GM12874 (cell line): ENCODE results near the gene CLEC4A.

Experiments
- TF ChIP-seq, protein P1 (sequence below): IDR thresholded peaks from 2 replicates; pipeline ENCODE4 v1.5.1; 2011; ENCODE audit warnings: low read depth, mild to moderate bottlenecking, control low read depth, low read length, moderate library complexity; ENCODE audit not compliant: insufficient read depth

Gene CLEC4A

DNA sequence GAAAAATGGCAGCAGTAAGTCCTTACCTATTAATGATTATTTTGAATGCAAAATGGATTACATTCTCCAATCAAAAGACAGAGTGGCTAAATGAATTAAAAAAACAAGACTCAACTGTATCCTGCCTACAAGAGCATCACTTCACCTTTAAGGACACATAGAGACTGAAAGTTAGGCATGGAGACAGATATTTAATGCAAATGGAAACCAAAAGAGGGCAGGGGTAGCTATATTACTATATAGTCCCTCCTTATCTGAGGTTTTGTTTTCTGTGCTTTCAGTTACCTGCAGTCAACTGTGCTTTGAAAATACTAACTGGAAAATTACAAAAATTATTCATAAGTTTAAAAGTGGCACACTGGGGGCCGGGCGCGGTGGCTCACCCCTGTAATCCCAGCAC lies 24.2 kb upstream of the CLEC4A start:
- TF ChIP-seq, protein P1, sequence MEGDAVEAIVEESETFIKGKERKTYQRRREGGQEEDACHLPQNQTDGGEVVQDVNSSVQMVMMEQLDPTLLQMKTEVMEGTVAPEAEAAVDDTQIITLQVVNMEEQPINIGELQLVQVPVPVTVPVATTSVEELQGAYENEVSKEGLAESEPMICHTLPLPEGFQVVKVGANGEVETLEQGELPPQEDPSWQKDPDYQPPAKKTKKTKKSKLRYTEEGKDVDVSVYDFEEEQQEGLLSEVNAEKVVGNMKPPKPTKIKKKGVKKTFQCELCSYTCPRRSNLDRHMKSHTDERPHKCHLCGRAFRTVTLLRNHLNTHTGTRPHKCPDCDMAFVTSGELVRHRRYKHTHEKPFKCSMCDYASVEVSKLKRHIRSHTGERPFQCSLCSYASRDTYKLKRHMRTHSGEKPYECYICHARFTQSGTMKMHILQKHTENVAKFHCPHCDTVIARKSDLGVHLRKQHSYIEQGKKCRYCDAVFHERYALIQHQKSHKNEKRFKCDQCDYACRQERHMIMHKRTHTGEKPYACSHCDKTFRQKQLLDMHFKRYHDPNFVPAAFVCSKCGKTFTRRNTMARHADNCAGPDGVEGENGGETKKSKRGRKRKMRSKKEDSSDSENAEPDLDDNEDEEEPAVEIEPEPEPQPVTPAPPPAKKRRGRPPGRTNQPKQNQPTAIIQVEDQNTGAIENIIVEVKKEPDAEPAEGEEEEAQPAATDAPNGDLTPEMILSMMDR = no peak

DNA sequence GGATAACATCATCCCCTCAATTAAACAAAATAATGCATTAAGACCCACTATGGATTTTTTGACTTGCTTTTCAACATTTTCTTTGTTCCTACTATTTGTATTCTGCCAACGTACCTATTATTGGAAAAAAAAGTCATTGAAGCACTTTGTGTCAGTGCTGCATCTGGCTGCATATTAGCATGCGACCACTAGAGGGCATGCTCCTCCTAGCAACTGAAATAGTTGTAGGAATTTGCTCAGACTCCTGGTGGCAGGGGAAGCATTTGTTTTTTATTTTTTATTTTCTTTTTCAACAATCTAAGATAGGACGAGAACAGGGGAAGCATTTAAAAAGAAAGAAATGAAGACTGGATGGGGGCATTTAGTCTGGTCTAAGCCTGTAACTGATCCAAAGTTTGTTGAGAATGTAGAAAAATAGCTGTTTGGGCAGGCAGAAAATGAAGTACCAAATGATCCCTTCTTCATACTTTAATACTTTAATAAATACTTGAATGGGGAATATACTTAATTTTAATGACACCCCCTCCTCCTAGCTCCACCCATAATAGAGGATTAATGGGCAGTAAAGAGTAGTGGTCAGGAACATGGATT lies 14.5 kb upstream of the CLEC4A start:
- TF ChIP-seq, protein P1 = peak; percentile 80

DNA sequence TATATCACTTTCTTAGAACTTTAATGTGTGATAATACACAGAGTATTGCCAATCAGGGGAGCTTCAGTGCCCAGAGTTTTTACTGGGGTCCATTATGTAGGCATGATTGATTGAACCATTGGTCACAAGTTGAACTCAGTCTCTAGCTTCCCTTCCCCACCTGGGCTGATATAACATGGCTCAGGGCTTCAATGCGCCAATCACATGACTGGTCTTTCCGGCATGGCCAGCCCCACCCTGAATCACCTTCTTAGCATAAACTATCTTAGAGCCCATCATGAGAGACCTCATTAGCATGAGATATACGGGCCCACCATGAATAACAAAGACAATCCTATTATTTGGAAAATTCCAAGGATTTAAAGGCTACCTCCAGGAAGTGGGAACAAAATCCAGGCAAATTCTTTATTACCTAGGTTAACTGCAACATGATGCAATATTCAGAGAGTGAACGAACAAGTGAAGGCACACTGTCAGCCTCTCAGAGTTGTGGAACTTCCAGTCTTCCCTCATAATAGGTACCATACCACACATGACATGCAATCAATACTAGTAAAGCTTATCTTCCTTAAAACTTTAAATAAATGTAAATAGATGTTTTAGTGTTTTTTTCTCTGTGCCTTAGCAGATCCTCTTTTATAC lies 3.2 kb upstream of the CLEC4A start:
- TF ChIP-seq, protein P1 = no peak

DNA sequence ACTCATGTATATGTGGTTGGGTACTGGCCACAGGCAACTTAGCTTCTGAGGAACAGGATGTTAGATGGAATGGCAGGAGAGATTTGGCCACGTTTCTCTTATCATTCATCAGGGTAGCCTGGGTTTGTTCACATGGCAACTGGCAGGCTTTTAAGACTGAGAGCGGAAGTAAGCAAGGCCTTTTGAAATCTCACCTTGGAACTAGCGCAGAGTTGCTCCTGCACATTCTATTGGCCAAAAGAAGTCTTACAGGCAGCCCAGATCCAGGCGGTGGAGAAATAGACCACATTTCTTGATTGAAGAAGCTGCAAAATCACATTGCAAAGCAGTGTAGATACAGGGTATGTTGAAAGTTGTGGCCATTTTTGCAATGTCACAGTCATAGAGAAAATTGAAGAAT lies 3.7 kb downstream of the CLEC4A start:
- TF ChIP-seq, protein P1 = no peak

DNA sequence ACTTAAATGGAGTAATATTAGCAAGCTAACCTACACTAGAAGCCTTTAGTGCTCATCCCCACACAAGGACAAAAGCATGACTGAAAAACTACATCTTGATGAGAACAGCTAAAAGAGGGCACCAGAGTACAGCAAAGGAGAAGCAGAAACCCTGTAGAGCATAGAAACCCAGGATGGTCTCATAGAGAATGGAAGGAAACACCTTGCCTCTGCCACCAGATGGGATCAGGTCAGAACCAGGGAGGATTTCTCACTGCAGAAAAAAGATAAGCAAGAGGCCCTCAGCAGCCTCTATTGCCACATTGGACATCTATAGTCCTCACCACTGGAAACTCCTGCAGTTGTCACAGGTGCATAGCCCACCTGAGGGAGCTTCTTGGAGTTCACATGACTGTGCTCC lies 19.8 kb downstream of the CLEC4A start:
- TF ChIP-seq, protein P1 = no peak

DNA sequence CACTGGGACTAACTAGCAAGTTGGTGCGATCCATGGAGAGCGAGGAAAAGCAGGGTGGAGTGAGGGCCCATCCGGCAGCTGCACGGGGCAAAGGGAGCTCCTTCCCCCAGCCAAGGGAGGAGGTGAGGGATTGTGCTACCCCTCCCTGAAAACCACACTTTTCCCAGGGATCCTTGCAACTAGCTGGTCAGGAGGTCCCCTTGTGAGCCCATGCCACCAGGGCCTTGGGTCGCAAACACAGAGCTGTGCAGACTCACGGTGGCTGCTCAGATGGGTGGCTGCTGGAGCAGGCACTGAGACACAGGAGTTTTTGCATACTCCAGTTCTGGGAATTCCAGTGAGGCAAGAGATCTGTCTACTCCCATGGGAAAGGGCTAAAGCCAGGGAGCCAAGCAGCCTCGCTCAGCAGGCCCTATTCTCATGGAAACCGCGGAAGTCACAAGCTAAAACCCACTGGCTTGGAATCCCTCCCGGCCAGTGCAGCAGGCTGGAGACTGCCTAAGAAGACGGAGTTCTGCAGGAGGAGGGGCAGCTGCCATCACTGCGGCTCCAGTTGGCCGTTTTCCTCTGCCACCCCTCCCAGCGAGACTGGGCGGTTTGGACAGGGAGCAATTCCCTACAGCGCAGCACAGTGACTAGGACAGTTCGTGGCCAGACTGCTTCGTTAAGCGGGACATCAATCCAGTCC lies 22.5 kb downstream of the CLEC4A start:
- TF ChIP-seq, protein P1 = no peak

DNA sequence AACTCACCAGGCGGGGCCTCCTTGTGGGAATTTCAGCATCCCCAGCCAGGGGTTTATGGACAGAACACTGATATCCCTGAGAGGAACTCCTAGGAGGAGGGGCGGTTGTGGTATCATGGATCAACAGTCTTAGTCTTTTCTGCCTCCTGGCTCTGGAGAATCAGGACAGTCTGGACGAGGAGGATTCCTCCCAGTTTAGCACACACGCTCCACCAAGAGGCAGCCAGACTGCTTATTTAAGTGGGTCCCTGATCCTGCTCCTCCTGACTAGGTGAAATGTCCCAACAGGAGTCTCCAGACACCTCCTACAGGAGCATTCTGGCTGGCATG lies 23.0 kb downstream of the CLEC4A start:
- TF ChIP-seq, protein P1 = no peak
